ENCODE measurements around the gene GAPDHS.

GAPDHS gene

DNA sequence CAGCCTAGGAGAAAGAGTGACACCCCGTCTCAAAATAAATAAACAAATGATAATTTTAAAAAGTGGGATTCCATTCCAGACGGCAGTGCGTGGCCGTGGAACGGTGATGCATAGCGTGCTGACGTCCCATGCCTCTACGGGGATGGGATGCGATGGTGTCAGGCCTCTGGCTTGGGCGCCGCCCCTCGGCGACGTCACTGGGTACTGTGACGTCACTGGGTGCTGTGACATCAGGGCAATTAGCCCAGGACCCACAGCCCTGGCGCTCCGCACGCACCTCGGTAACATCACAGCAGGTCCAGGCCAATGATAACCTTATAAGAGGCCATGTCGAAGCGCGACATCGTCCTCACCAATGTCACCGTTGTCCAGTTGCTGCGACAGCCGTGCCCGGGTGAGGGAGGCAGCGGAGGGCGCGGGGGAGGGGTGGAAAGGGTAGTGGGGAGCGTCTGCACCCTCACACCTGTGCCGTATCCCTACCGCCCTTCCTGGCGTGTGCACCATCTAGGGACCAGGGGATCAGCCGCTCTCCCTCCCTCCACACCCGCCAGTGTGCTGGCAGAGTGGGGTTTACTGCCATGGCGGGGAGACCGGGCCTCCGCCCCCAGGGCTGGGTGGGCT is at the start of gene GAPDHS:
Gene GAPDHS, plus strand, starts transcription at position 256 of the 621 bp plus-strand sequence. Its CDS starts 72 bp downstream, at position 328.
- no peak for DNase-seq (ENCODE audit: low read depth, low spot score)

DNA sequence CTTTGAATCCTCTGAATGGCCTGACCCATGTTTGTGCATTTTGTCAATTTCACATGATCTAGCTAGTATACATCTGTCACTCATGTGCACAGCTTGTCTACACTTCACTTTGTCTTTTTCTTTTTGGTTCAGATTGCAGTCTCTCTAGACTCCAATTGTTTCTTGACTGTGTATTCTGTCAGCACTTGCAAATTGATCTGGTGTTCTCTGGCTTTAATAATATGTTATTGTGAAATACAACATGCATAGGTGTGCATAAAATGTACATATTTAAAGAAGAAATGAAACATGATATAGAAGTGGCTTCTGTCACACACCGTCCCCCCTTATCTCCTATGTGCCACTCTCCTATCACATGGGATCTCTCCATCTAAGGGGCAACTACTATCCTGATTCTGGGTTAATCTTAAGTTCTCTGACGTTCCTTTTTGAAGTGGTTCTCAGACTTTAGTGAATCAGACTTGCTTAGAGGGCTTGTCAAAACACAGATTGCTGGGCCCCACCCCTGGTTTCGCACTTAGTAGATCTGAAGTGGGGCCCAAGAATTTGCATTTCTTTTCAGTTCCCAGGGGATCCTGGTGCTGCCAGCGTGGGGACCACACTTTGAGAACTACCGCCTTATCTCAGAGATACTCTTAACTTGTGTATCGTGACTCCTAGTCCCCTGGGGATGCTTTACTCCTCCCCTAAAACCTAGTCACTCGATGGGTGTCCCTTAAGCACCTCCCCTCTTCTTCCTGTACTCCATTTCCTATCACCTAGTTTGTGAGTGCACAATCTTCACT is 48.8 kb upstream of the GAPDHS start:
- no peak for DNase-seq (ENCODE audit: low read depth, low spot score)

DNA sequence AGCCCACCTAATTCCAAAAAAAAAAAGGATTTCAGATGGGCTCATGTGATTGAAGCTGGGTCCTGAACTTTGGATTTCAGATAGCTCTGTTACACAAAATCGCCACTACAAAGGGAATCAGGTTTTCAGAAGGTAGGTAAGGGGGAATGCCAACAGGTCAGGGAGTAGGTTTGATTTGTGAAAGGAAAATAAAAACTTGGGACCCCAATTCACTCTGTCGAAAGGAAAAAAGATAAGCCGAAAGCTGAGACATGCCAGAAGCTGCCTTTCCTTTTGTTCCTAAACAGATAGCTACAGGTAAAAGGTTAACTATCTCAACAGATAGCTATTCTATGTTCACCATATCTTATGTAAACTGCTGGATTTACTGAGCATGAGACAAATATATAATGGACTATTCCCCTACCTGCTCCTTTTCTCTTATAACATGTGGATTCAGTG is 47.0 kb upstream of the GAPDHS start:
- DNase-seq (ENCODE audit: low read depth, low spot score) = no peak

DNA sequence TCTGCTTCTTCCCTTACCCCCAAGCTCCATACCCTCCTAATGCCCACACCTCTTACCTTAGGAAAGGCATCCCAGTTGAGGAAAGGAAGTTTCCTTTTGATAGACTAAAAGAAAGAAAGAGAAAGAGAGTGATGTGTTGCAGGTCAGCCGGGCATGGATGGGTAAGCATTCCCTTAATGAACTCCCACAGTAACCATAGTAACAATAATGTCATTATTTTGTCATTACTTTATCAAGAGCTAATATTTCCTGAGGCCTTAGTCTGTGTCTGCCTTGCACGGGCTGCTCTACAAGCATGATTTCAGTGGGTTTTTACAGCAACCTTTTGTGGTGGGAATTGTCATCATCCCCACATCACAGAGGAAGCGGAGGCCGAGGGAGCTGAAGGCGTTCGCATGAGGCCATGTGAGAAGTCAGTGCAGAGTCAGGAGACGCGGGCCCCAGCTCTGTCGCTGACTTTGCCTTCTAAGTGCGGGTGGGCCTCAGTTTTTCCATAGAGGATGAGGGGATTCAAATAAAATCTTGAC is 45.5 kb upstream of the GAPDHS start:
- DNase-seq (ENCODE audit: low read depth, low spot score) = no peak

DNA sequence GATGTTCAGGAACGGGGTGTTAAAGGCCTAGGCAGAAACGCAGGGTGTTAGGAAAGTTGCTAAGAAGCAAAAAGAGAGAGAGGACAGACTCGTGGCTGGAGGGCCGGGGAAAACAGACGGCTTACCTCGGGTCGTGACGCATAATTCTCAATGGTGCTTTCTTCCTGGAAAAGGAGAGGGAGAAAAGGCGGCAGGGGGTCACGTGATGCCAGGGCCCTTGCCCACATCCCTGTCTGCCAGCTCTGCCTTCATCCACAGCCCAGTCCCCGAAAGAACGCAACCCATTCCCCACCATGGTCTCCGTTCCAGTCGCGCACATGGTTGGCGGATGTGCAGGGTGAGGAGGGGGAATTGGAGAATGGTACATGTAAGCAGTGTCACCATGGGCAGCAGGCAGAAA is 44.6 kb upstream of the GAPDHS start:
- DNase-seq (ENCODE audit: low read depth, low spot score) = no peak

DNA sequence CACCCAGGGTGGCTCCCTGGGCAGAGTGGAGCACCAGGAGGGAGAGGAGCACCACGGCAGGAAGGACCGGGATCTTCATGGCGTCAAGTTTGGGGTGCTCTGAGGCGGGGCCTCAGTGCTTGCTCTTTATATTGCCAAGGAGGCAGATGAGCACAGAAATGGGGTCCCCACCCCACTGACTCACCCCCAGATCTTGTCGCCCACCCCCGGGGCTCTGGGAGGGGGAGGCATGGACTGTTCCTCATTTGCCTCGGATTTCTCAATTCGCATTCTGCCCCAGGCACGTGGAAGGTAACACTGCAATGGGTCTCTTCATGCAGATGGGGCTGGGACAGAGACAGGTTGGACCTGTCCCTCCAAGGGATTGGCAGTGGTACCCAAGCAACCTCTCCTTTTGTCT is 42.9 kb upstream of the GAPDHS start, which contains the start of gene KRTDAP:
Gene KRTDAP, minus strand, starts transcription at position 101 of the 400 bp plus-strand sequence. Its CDS starts 22 bp downstream, at position 79.
- DNase-seq (ENCODE audit: low read depth, low spot score) = no peak

DNA sequence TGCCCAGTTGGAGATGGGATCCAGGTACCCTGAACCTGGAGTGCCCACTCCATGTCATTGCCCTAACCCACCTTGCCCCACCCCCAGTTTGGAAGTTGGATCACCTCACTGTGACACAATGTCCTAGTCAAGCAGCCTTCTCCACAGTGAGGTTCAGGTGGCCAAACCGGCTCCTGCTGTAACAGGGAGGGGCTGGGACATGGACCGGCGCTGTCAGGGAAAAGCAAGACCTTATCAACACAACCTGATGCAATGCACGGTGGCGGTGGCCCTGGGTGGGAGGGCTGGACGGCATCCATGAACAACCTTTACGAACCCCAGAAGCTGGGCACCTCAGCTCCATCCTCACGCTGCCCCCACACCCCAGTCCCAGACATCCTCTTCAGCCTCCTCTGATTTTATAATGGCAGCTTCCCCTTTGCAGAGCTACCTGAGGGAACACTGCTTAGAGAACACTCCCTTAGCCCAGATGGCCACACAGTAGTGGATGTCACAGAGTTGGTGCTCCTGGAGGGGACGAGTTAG is 41.4 kb upstream of the GAPDHS start:
- no peak for DNase-seq (ENCODE audit: low read depth, low spot score)

DNA sequence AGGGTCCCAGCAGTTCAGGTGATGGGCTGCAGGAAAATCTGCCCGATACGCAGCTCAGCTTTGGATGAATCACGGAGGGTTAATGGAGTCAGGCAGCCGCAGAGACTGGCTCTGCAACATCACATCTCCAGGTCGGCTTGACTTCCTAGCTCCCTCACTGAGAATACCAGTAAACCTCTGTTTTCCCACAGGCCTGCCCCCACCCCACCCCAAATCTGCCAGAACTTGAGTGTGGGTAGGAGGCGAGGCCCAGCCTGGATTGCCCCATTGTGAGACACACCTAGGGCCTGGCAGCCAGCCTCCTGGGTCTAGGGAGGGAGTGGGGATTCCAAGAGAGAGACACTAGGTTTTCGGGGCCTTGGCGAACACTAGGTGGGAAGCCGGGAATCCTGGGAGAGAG is 39.3 kb upstream of the GAPDHS start:
- DNase-seq (ENCODE audit: low read depth, low spot score) = no peak

DNA sequence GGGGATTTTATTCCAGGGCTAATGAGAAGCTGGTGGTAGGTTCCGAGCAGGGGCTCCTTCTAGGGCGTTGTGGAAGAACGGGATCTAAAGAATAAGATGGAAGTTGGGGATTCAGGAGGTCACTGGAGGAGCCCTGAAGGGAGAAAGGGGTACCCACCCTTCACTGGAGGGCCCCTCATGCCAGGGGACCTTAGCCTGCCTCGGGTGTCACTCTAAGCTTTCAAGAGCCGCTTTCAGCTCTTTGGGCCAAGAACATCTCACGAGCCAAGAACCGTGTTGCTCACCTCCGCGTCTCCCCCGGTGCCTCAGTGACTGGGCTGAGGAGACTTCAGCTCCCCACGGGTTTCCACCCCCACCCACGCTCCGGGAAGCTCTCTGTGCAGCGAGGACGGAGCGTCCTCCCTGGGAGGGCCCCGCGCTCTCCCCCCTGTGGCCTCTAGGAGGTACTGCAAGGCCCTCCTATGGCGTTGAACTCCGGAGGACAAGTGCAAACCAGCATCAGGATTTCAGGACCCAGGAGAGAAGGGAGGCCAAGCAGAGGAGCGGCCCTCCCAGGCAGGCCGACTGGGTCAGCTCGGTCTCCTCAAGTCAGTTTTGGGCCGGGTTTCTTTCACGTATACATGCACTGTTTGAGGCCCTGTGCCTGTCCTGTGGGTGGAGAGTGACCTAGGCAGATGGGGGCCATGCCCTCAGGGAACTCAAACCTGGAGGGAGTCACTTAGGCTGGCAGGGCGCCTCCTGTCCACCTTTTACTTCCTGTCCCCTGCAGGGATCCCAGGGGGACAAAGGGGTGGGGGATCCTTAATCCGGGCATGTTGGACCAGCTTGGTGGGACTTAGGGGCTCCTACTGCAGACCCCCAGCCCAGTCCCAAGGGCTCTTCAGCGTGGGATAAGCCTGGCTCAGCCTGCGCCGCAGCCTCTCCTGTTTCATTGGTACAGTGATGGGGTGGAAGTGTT is 37.9 kb upstream of the GAPDHS start:
- DNase-seq (ENCODE audit: low read depth, low spot score) = no peak

DNA sequence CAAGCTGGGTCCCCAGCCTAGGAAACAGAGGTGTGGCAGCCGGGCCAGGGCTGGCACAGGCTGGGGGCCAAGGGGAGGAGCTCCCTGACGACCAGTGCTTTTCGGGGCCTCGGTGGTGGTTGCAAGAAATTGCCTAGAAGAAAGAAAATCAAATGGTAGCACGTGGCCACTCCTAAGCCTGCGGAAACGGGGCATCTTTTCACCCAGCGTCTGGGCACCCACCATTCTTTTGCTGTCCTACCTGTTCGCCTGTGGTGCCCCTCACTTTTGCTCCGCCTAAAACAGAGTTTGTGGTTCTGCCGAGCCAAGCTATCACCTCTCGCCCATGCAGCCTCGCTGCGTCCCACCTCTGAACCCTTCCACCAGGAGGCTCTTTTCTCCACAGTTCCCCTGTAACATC is 35.9 kb upstream of the GAPDHS start:
- DNase-seq (ENCODE audit: low read depth, low spot score) = no peak

DNA sequence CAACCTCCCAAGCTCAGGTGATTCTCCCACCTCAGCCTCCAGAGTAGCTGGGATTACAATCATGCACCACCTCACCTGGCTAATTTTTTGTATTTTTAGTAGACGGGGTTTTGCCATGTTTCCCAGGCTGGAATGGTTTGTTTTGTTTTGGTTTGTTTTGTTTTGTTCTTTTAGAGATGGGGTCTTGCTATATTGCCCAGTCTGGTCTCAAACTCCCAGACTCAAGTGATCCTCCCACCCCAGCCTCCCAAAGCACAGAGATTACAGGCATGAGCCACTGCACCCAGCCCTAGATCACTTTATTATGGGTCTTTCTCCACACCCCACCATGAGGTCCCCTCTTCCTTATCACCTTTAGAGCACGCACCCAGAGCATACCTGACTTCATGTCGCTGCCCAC is 35.0 kb upstream of the GAPDHS start:
- DNase-seq (ENCODE audit: low read depth, low spot score) = no peak

DNA sequence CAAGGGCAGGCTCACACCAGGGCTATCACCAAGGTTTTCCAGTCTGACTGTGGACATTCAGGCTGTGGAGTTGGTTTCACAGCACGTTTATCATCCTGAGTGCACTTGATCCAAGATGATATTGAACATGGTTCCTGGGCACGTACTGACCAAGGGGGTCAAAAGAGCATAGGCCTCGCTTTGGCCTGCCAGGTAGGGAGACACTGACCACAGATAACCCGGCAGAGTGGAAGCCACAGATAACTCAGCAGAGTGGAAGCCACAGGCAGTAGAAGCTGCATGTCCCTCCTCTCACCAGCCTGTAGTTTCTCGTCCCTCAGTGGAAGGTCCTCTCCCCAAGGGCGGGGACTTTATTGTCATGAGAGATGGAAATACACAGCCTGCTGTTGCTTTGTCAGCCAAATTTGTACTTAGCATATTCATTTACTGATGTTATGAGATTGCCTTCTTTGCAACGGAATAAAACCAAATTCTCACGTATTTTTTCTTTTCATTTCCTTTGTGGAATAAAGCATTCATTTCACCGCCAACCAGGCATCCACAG is 34.2 kb upstream of the GAPDHS start:
- DNase-seq (ENCODE audit: low read depth, low spot score) = no peak

DNA sequence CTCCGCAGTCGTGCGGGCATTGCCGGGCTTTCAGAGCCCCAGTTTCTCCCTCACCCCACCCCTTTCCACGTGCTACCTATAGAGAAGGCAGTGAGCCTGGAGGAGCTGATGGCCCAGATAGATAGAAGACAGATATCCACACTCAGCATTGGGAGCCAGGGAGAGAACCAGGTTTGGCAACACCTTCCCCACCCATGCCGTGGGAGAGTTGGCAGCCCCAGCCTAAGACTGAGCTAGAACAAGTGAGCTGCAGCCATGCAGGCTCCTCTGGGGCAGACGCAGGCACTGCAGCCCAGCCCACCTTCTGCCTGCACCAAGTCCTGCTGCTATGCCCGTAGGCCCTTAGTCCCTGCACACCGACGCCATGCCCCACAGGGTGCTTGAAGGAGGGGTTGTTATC is 32.6 kb upstream of the GAPDHS start:
- no peak for DNase-seq (ENCODE audit: low read depth, low spot score)

DNA sequence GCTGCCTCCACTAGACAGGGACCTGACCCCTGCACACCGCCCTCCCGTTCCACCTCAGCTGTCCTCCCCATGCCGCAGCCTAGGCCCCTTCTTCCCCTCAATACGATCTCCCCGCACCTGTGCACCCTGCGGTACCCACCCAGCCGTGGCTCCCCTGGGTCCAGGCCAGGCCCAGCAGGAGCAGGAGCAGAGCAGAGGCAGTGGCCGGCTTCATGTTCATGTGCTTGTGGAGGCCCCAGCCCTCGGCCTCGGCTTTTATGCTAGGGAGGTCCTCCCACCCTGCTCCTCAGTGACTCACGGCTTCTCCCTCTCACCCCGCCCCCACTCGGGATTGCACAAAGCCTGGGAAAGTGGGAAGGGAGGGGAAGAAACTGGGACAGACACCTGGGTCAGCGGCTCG is 31.6 kb upstream of the GAPDHS start:
- DNase-seq (ENCODE audit: low read depth, low spot score) = no peak

DNA sequence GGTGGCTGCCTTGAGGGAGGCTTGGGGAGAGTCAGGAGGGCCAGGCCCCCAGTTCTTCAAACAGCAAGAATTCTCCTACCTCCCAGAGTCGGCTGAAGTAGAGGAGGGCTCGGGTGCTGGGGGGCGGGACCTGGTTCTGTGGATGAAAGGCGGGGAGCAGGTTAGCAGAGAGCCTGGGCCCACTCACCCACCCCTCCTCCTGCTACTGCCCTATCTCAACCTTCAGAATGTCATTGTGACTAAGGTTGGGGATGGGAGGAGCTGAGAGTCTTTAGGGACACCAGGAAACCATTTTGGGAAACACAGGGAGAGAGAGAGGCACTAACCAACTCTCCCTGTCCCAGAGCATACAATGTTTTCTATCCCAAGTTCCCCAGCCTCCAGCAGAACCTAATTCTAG is 30.5 kb upstream of the GAPDHS start:
- no peak for DNase-seq (ENCODE audit: low read depth, low spot score)

DNA sequence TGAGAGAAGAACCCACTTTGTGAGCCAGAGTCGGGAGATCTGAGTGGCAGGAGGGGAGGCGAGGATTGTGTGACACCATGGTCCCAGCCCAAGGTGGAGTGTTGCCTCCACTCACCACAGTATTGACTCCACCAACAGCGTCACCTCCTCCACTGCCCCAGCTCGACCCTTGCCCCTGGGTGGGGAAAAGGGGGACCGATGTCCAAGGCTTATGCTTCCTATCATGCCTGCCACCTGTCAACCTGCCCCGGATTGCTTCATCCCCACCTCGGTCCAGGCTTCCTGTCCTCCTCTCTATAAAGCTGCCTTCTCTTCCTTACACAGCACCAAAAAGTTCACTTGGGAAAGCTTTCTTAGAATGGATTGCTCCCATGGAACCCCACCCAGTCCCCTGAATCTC is 27.2 kb upstream of the GAPDHS start:
- DNase-seq (ENCODE audit: low read depth, low spot score) = no peak

DNA sequence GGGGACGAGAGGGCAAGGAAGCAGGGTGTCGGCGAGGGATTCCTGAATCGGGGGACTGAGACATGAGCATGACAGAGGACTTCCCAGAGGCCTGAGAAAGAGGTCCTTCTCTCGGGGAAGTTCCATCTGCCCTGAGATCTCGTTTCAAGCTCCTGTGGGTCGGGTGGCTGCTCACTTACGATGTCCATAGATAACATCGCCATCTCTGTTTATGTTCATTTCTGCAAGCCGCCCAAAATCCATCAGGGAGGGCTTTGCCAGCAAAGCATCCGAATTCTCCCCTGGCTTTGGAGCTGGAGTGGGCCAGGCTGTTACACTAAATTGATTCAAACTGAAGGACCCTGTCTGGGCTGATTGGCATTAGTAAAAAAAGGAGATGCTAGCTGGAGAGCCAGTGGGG is 25.7 kb upstream of the GAPDHS start:
- DNase-seq (ENCODE audit: low read depth, low spot score) = no peak

DNA sequence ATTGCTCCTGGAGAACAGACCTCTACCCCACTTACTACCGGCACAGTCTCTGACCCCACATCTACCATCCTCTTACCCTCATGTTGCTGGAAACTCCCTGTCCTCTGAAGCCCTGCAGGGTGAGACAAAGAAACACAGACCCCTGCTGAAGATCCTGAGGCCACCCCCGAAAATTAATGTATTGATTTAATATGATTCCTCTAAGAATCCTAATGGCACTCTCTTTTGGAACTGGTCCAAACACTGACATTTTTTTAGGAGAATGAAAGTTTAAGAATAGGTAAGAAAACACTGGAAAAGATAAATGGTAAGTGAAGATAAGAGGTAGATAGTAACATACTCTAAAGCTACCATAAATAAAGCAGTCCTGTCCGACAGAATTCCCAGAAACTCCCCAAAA is 25.1 kb upstream of the GAPDHS start:
- DNase-seq (ENCODE audit: low read depth, low spot score) = no peak

DNA sequence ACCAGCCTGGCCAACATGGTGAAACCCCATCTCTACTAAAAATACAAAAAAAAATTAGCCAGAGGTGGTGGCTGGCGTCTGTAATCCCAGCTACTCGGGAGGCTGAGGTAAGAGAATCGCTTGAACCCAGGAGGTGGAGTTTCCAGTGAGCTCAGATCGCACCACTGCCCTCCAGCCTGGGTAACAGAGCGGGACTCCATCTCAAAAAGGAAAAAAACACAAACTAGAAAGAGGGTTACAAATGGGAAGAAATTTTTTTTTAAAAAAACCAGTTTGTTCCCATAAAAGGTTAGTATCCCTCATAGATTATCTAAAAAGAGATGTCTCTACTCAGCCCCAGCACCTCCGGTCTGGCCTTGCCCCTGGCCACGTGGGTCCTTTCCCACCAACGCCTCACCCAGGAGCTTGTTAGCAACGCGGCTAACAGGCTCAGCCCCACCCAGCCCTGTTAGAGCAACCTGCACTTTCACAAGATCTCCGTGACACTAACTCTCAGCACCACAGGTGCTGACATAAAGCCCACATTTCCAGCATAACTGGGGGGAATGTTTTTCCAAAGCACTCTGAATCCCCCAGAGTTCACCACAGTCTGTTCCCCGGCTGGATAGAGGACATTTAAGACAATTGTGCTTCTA is 24.1 kb upstream of the GAPDHS start:
- DNase-seq (ENCODE audit: low read depth, low spot score) = no peak

DNA sequence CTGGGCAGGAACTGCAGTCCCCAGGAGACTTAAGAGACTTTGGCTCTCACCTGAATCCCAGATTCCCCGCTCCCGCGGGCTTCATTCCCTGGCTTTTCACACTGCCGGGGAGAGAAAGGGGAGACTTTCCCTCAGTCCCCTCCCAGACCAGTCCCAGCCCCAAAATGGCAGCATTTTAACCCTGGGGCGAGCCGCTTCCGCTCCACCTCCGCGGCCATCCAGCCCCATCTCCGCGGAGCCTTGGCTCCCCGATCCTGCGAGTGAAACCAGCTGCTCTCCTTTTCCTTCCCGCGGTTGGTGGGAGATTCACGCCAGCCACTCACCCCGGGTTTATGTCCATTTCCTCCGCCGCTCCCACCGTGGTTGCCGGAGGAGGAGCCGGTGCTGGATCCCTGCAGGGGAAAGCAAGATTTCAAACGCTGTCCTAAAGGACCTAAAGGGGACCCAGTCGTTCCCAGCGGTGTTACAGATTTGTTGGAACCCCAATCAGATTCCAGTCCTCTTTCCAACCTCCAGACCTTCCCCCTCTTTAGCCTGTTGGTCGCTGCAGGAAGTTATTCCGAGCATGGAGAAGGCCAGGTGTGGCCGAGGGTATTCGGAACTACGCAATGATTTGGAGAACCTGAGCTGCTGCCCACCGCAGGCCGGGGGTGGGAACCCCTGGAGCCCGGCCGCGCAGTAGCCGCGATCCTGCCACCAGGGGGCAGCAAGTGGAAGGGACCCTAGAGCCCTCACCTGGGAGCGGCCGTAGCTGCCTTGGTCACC is 23.2 kb upstream of the GAPDHS start:
- peak; percentile 82 for DNase-seq (ENCODE audit: low read depth, low spot score)

Measured in iPS DF 19.7 (cell line).